PC-9 (cell line): ENCODE data around the gene ELFN1. TPM values are rescaled to one million over a fixed set of nuclear protein-coding genes. Genes with fewer than 3 reads are reported as not detected.

Experiments
- BruUV-seq: library from RNA; stranded (reverse); fragments of 400-500 nt; replicated peaks from 2 replicates; lab custom pipeline; 2021; lab: Mats Ljungman, UMichigan
- CTCF ChIA-PET: fragments of 300-600 bp; sonication (Branson Sonifier 250); formaldehyde crosslinking; loops from one replicate; lab custom pipeline; 2022; ENCODE audit warnings: antibody characterized with exemption; lab: Charles Lee
- POLR2A ChIA-PET: fragments of 300-600 bp; sonication (Branson Sonifier 250); formaldehyde crosslinking; loops from one replicate; lab custom pipeline; 2022; ENCODE audit warnings: antibody characterized with exemption; ENCODE audit not compliant: unreplicated experiment; lab: Charles Lee
- DNase-seq, 2 experiments: peaks; one replicate each; pipeline versions ENCODE4 v3.0.0 to v3.0.0-alpha.2; 2015 to 2022; ENCODE audit warnings: mixed read lengths in 1 of 2
- H2AFZ ChIP-seq: fragments of 200-600 bp; sonication (generic); 2 replicates; pipeline ENCODE4 v1.8.1; 2017; ENCODE audit warnings: antibody characterized with exemption
- H3F3A ChIP-seq: fragments of 200-600 bp; sonication (generic); 2 replicates; pipeline ENCODE4 v1.8.1; 2017; ENCODE audit warnings: antibody characterized with exemption, mild to moderate bottlenecking, low read depth; ENCODE audit not compliant: insufficient read depth
- H3K27ac ChIP-seq: fragments of 200-600 bp; sonication (generic); 2 replicates; pipeline ENCODE4 v1.6.1; 2016; ENCODE audit warnings: mixed run types
- H3K27me3 ChIP-seq: fragments of 200-600 bp; sonication (generic); 2 replicates; pipeline ENCODE4 v1.6.1; 2016; ENCODE audit warnings: low read depth, mixed run types; ENCODE audit not compliant: insufficient read depth
- H3K36me3 ChIP-seq: fragments of 200-600 bp; sonication (generic); 2 replicates; pipeline ENCODE4 v1.6.1; 2016; ENCODE audit warnings: low read depth, mixed run types
- H3K4me1 ChIP-seq: fragments of 200-600 bp; sonication (generic); replicated peaks from 2 replicates; pipeline ENCODE4 v1.6.1; 2016; ENCODE audit warnings: mixed run types; ENCODE audit not compliant: insufficient read depth
- H3K4me2 ChIP-seq: fragments of 200-600 bp; sonication (generic); 2 replicates; pipeline ENCODE4 v1.6.1; 2017; ENCODE audit warnings: mixed run types
- H3K4me3 ChIP-seq: fragments of 200-600 bp; sonication (generic); 2 replicates; pipeline ENCODE4 v1.6.1; 2016; ENCODE audit warnings: mixed run types
- H3K79me2 ChIP-seq: fragments of 200-600 bp; sonication (generic); 2 replicates; pipeline ENCODE4 v1.6.1; 2017; ENCODE audit warnings: low read depth, mixed run types
- H3K9me2 ChIP-seq: fragments of 200-600 bp; sonication (generic); 2 replicates; pipeline ENCODE4 v1.8.1; 2017; ENCODE audit warnings: mild to moderate bottlenecking; ENCODE audit not compliant: insufficient read depth
- H3K9me3 ChIP-seq: fragments of 200-600 bp; sonication (generic); 2 replicates; pipeline ENCODE4 v1.8.1; 2016; ENCODE audit warnings: low read depth; ENCODE audit not compliant: insufficient read depth
- H4K20me1 ChIP-seq: fragments of 200-600 bp; sonication (generic); 2 replicates; pipeline ENCODE4 v1.8.1; 2017; ENCODE audit not compliant: insufficient read depth
- CTCF ChIP-seq: fragments of 200-600 bp; sonication (generic); conservative IDR thresholded peaks from 2 replicates; pipeline ENCODE4 v1.6.1; 2017; ENCODE audit warnings: mixed run types, antibody characterized with exemption, mild to moderate bottlenecking, moderate library complexity
- EZH2 ChIP-seq: fragments of 200-600 bp; sonication (generic); IDR thresholded peaks from 2 replicates; pipeline ENCODE4 v1.8.0; 2017; ENCODE audit warnings: antibody characterized with exemption, low read depth
- intact Hi-C: fragments of 100-400 bp; cut with micrococcal nuclease; formaldehyde crosslinking; loops from one replicate; pipeline ENCODE4 v1.10.0; 2022; ENCODE audit not compliant: unreplicated experiment
- total RNA-seq: library from RNA; stranded (reverse); gene quantifications from 2 replicates; pipeline ENCODE4 v1.2.3, GENCODE V29; 2021

ELFN1 gene
- total RNA-seq, 1 experiment from 2014 or later, result 0.09 TPM

GRCh38 chr7:1654738-1655475 is 15.2 kb upstream of the ELFN1 start:
- Histone ChIP-seq H3K9me2 (no peaks in the 10 kb centered on the region), H3K4me3 (no peak overlapping the region), H3F3A (peaks cover 6% of the 10 kb centered on the region; the same call in 1 of the 2 replicates), H2AFZ (no peak overlapping the region), H3K36me3 (no peaks in the 10 kb centered on the region), H3K27ac (no peak overlapping the region), H3K4me2 (no peak overlapping the region), H4K20me1 (no peaks in the 10 kb centered on the region), H3K27me3 (peaks cover 62% of the 10 kb centered on the region), H3K9me3 (no peaks in the 10 kb centered on the region), H3K79me2 (no peaks in the 10 kb centered on the region), H3K4me1 (no peaks in the 10 kb centered on the region)
- DNase-seq, result no peak
- intact Hi-C loops, result loop anchor here (5.0 kb wide), 1 partner anchor 43 kb away; no protein-coding TSS in a partner anchor
- ChIA-PET POLR2A (no interaction called here), CTCF (no interaction called here)
- BruUV-seq, result no TSS peak
- no peak for TF ChIP-seq CTCF
- TF ChIP-seq EZH2, result no peak

GRCh38 chr7:1659696-1660095 is 10.4 kb upstream of the ELFN1 start:
- intact Hi-C loops, result loop anchor here (5.0 to 10.0 kb wide), 4 partner anchors 47 to 688 kb away; partner anchors contain the start of gene INTS1
- no peak for DNase-seq

GRCh38 chr7:1661461-1661860 is 8.6 kb upstream of the ELFN1 start:
- ChIA-PET CTCF (no interaction called here), POLR2A (no interaction called here)
- no peaks in the 10 kb centered on the region for H3F3A ChIP-seq
- no peak overlapping the region for H3K4me2 ChIP-seq
- no peak overlapping the region for H2AFZ ChIP-seq
- BruUV-seq, result no TSS peak
- no peaks in the 10 kb centered on the region for H3K79me2 ChIP-seq
- no peak overlapping the region for H3K4me3 ChIP-seq
- no peaks in the 10 kb centered on the region for H3K9me3 ChIP-seq
- TF ChIP-seq EZH2, result no peak
- no peak for TF ChIP-seq CTCF
- H4K20me1 ChIP-seq, result no peaks in the 10 kb centered on the region
- H3K27me3 ChIP-seq, result peaks cover 73% of the 10 kb centered on the region
- H3K4me1 ChIP-seq, result peaks cover 8% of the 10 kb centered on the region; the same call in 1 of the 2 replicates
- no peaks in the 10 kb centered on the region for H3K9me2 ChIP-seq
- DNase-seq, result no peak
- no peaks in the 10 kb centered on the region for H3K36me3 ChIP-seq
- H3K27ac ChIP-seq, result no peak overlapping the region
- intact Hi-C loops, result loop anchor here (5.0 to 10.0 kb wide), 3 partner anchors 159 to 686 kb away; partner anchors contain the start of gene INTS1

More at GRCh38 chr7:1659696-1660095, 10.4 kb upstream of the ELFN1 start:
- Histone ChIP-seq H3K27ac (no peak overlapping the region), H3K4me3 (no peak overlapping the region), H3K9me2 (no peaks in the 10 kb centered on the region), H3K9me3 (no peaks in the 10 kb centered on the region), H3K79me2 (no peaks in the 10 kb centered on the region), H2AFZ (no peak overlapping the region), H3F3A (no peaks in the 10 kb centered on the region), H3K36me3 (no peaks in the 10 kb centered on the region), H3K27me3 (peaks cover 76% of the 10 kb centered on the region), H3K4me1 (peaks cover 2% of the 10 kb centered on the region; the same call in 1 of the 2 replicates), H3K4me2 (no peak overlapping the region), H4K20me1 (no peaks in the 10 kb centered on the region)
- no peak for TF ChIP-seq CTCF
- BruUV-seq, result no TSS peak
- ChIA-PET CTCF (no interaction called here), POLR2A (interaction anchor here (0.7 kb wide), 1 partner anchor 114 kb away, joined by 6 read pairs; no protein-coding TSS in a partner anchor)
